HT-29 (cell line): ENCODE data around the gene CDK6. TPM values are rescaled to one million over a fixed set of nuclear protein-coding genes. Genes with fewer than 3 reads are reported as not detected.

Experiments used
- DNase-seq: peaks from one replicate; pipeline ENCODE4 v3.0.0-alpha.2; 2015; ENCODE audit warnings: low spot score
- small RNA-seq: library from RNA; depleted of rRNA; stranded (forward); fragments of <200 nt; gene quantifications from one replicate; pipeline ENCODE3, GENCODE V24; 2014
- total RNA-seq: library from RNA; depleted of rRNA; stranded (reverse); fragments of >200 nt; shearing (Covaris generic); gene quantifications from 2 replicates; pipeline ENCODE4 v1.2.3, GENCODE V29; 2014; rRNA removed

The CDK6 gene
- total RNA-seq, 1 experiment from 2014 or later, result 48.8 TPM

DNA sequence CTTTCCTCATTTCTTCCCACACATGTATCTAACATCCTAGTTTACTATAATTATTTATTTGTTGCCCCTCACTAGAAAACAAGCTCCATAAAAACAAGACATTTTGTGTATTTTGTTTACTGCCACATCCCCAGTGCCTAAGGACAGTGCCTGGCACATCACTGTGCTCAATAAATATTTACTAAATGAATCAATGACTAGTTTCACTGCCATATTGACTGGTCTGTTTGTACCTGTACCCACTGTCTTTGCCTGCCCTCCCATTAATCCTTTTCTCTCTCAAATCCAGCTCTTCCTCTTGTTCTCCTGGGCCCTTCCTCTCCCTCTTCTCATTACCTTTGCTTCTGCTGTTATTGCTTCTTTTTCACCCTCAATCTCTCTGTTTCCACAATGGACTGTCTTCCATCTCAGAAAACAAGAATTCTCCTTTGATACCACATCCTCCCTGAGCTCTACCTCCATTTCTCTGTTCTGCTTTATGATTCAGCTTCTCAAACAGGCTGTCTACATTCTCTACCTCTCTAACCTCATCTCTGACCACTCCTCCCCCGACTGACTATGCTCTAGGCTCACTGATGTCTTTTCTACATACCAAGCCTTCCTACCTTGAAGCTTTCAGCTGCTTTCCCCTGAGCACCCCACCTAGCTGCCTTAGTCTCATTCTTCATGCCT, 237.9 kb downstream of the CDK6 start:
- DNase-seq, result no peak

- DNase-seq, result no peak
Measured at GRCh38 chr7:92595281-92595680, 241.1 kb downstream of the CDK6 start.

- no peak for DNase-seq
Measured at GRCh38 chr7:92594746-92595145, 241.6 kb downstream of the CDK6 start.

DNA sequence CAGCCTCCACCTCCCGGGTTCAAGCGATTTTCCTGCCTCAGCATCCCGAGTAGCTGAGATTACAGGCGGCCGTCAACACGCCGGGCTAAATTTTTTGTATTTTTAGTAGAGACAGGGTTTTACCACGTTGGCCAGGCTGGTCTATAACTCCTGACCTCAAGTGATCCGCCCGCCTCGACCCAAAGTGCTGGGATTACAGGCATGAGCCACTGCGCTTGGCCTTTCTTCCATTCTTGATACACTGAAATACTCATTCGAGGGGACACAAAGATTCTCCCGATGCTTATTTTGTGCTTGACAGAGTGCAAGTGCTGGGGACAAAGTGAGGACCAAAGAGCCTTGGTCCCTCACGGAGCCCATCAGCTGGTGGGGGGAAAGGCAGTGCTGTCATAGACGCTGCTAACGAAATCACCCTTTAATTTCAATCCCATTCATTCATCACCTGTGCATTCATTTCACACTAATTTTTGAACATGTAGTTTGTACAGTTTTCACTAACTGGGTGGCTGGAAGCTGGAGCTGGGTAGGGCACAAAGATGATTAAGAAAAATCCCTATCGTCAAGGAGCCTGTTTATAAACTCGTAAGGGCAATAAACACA, 245.6 kb downstream of the CDK6 start:
- DNase-seq, result no peak

GRCh38 chr7:92589056-92589455, 247.3 kb downstream of the CDK6 start:
- no peak for DNase-seq

DNA sequence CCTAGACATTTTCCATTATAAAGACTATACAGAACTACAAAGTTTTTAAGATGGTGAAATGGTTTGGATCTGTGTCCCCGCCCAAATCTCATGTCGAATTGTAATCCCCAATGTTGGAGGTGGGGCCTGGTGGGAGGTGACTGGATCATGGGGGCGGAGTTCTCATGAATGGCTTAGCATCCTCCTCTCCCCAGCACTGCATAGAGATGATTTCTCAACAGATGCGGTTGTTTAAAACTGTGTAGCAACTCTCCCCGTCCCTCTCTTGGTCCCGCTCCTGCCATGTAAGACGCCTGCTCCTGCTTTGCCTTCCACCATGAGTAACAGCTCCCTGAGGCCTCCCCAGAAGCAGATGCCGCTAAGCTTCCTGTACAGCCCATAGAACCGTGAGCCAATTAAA, 247.8 kb downstream of the CDK6 start:
- no peak for DNase-seq

GRCh38 chr7:92586841-92587240, 249.5 kb downstream of the CDK6 start:
- no peak for DNase-seq

- DNase-seq, result no peak
Measured at GRCh38 chr7:92586403-92586802, 250.0 kb downstream of the CDK6 start.

- DNase-seq, result peak; percentile 32
Measured at GRCh38 chr7:92584953-92585352, 251.4 kb downstream of the CDK6 start.

DNA sequence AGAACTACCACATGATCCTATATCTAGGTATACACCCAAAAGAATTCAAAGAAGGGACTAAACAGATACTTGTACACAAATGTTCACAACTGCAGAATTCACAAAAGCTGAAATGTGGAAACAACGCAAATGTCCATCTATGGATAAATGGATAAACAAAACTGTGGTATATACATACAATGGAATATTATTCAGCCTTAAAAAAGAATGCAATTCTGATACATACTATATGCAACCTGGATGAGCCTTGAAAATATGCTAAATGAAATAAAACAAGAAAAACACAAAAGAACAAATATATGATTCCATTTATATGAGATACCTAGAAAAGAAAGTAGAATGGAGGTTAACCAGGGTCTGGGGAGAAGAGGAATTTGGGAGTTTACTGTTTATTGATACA, 253.4 kb downstream of the CDK6 start:
- DNase-seq, result no peak

DNA sequence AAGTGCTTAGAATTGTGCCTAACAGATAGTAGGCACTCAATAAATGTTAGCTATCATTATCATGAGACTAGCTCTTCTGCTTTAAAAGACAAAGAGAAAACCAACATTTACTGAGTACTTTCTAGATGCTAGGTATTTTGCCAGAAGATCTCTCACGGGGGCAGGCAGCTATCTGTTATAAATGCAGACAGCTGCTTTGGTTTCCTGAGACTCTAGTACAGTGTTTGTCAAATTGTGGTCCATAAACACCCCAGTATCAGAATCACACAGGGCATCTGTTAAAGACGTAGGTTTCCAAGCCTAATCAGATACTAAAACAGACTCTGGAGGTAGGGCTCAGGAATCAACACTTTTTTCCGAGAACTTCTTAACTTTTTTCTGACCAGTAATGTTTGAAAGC, 260.1 kb downstream of the CDK6 start:
- no peak for DNase-seq

DNA sequence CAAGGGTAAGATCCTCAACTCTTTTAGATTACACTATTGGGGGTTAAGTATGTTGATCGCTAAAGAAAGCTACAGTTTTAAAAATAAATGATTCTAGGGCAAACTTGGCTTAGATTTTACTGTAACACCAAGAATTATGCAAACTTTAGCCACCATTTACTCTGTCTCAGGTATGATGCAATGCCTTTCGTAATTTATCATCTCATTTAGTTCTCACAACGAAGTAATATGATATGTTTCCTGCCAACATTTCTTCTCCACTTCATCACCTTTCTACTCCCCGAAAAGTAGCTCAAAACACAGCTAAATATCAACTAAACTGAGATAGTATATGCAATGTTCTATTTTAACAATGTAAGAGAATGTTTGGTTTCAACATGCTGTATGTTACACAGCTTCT, 267.2 kb downstream of the CDK6 start:
- no peak for DNase-seq

- DNase-seq, result no peak
Measured at GRCh38 chr7:92567460-92567859, 268.9 kb downstream of the CDK6 start.

DNA sequence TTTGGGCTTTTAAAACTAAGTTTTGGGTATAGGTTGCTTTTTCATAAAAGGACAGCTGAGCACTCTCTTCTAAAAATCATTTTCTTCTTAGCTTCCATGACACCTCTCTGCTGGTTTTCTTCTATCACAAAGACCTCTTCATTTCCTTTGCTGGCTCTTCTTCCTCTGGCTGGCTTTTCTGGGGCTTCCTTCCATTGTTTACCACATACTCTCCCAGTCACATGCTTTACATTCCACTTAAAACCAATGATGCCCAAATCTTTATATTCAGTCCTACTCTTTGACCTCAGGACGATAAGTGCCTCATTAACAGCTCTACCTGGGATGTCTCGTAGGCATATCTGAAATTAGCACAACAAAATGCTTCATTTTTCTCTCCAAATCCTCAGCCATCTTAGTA, 273.0 kb downstream of the CDK6 start:
- no peak for DNase-seq

DNA sequence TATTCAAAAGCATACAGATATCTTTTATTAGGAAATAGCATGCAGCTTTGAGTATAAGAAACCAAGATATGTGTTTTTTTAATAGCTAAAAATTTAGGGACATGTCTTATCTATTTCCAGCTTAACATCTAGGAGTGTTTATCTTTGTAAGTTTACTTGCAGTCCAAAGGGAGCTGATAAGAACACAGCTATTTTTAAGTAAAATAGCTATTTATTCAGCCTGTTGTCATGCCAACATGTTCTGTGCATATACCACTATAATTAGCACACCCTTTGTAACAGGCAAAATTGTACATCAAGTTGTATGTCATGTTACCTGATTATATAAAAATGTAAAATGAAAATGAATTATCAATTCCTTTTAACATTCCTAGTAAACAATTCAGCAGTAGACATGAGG, 275.8 kb downstream of the CDK6 start:
- DNase-seq, result no peak

DNA sequence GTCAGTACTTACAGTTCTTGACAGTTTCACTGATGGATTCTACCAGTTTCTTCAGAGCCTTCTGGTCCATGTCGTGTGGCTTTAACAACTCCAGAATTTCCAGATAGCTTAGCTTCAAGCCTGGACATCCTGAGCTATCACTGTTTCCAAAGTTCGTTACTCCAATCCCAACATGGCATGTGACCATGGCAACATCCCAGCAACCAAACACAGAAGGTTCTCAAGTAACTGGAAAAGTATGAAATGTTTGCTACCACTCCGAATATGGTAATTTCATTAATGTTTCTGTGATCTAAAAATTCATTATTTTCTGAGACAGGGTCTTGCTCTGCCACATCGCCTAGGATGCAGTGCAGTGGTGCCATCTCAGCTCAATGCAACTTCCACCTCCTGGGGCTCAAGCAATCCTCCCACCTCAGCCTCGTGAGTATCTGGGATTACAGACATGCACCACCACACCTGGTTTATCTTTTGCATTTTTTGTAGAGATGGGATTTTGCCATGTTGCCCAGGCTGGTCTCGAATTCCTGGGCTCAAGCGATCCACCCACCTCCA, 278.5 kb downstream of the CDK6 start:
- no peak for DNase-seq

GRCh38 chr7:92557249-92557648, 279.1 kb downstream of the CDK6 start:
- DNase-seq, result no peak

Small RNA genes within 50 kb of the gene (small RNA-seq; reads per million reads assigned to genes)
- gene RNU6-10P, result not detected

Other genes with a start within 250 kb of the CDK6 start
- 10.0 and 13.6 TPM in 2 replicates for gene FAM133B, start 246.2 kb downstream of the CDK6 start, total RNA-seq